Left ventricle myocardium inferior (tissue), 1 donor: ENCODE data around the gene TMEM19. TPM values are rescaled to one million over a fixed set of nuclear protein-coding genes. Genes with fewer than 3 reads are reported as not detected.

Experiments used
- DNase-seq: peaks from one replicate; pipeline ENCODE4 v3.0.0-alpha.2; 2020
- H3K27ac ChIP-seq: fragments of 200-600 bp; replicated peaks from 2 replicates; pipeline ENCODE4 v1.8.0; 2021
- H3K27me3 ChIP-seq: fragments of 200-600 bp; 2 replicates; pipeline ENCODE4 v1.8.0; 2021; ENCODE audit warnings: low read depth
- H3K36me3 ChIP-seq: fragments of 200-600 bp; 2 replicates; pipeline ENCODE4 v1.8.0; 2021
- H3K4me1 ChIP-seq: fragments of 200-600 bp; 2 replicates; pipeline ENCODE4 v1.8.0; 2021
- H3K4me3 ChIP-seq: fragments of 200-600 bp; 2 replicates; pipeline ENCODE4 v1.8.0; 2021; ENCODE audit warnings: mild to moderate bottlenecking, moderate library complexity
- H3K9me3 ChIP-seq: fragments of 200-600 bp; replicated peaks from 2 replicates; pipeline ENCODE4 v1.8.0; 2021
- intact Hi-C: fragments of 100-400 bp; cut with micrococcal nuclease; formaldehyde crosslinking; loops from one replicate; pipeline ENCODE4 v1.11.0; 2022
- total RNA-seq: library from RNA; stranded (reverse); fragmentation: NEBNext Ultra II Directional; extraction: Animal tissue kit (Norgen Biotek cat#: 25700); gene quantifications from one replicate; pipeline ENCODE4 v1.2.1, GENCODE V29; 2021
- TF ChIP-seq, protein P1 (sequence below): fragments of 200-600 bp; IDR thresholded peaks from 2 replicates; pipeline ENCODE4 v1.8.0; 2021; ENCODE audit warnings: antibody characterized with exemption, mild to moderate bottlenecking, borderline replicate concordance
- donor health status: DM: no; HTN: yes; CAD: no; lungs with severe emphysema.

The TMEM19 gene
- total RNA-seq, 1 donor from 2014 or later: 25.1 TPM

GRCh38 chr12:71649401-71649800, 36.5 kb upstream of the TMEM19 start:
- H3K27ac ChIP-seq: no peak overlapping the region
- H3K9me3 ChIP-seq: peaks cover 12% of the 10 kb centered on the region
- TF ChIP-seq, protein P1, sequence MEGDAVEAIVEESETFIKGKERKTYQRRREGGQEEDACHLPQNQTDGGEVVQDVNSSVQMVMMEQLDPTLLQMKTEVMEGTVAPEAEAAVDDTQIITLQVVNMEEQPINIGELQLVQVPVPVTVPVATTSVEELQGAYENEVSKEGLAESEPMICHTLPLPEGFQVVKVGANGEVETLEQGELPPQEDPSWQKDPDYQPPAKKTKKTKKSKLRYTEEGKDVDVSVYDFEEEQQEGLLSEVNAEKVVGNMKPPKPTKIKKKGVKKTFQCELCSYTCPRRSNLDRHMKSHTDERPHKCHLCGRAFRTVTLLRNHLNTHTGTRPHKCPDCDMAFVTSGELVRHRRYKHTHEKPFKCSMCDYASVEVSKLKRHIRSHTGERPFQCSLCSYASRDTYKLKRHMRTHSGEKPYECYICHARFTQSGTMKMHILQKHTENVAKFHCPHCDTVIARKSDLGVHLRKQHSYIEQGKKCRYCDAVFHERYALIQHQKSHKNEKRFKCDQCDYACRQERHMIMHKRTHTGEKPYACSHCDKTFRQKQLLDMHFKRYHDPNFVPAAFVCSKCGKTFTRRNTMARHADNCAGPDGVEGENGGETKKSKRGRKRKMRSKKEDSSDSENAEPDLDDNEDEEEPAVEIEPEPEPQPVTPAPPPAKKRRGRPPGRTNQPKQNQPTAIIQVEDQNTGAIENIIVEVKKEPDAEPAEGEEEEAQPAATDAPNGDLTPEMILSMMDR: no peak
- H3K27me3 ChIP-seq: no peaks in the 10 kb centered on the region
- H3K4me1 ChIP-seq: peaks cover 50% of the 10 kb centered on the region
- H3K4me3 ChIP-seq: no peak overlapping the region
- intact Hi-C loops: loop anchor here (10.0 kb wide), 1 partner anchor 105 kb away; the partner anchor contains the start of gene RAB21
- no peak for DNase-seq
- H3K36me3 ChIP-seq: peaks cover 57% of the 10 kb centered on the region

- Histone ChIP-seq H3K27ac (no peak overlapping the region), H3K27me3 (no peaks in the 10 kb centered on the region), H3K9me3 (peaks cover 12% of the 10 kb centered on the region), H3K4me3 (no peak overlapping the region), H3K36me3 (peaks cover 54% of the 10 kb centered on the region), H3K4me1 (peaks cover 64% of the 10 kb centered on the region)
- intact Hi-C loops: no loop called here
- DNase-seq: no peak
- TF ChIP-seq, protein P1: no peak
Measured at GRCh38 chr12:71652656-71653055, 33.2 kb upstream of the TMEM19 start.

DNA sequence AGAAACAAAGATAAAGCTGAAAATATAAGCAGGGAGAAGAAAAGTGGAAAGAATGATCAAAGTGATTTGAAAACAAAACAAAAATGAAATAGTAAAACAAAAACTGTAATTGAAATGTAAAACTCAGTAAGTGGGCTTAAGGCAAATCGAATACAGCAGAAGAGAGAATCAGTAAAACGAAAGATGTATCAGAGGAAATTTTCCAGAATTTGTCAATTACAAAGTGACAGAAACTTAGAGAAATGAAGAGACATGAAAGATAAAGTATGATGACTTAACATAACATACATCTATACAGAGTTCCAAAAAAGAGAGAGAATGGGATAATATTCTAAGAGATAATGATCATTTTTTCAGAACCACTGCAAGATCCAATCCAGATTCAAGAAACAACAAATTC, 32.7 kb upstream of the TMEM19 start:
- intact Hi-C loops: no loop called here
- no peak for DNase-seq
- Histone ChIP-seq H3K27ac (no peak overlapping the region), H3K27me3 (no peaks in the 10 kb centered on the region), H3K4me1 (peaks cover 60% of the 10 kb centered on the region), H3K9me3 (peaks cover 12% of the 10 kb centered on the region), H3K4me3 (no peak overlapping the region), H3K36me3 (peaks cover 57% of the 10 kb centered on the region)
- TF ChIP-seq, protein P1: no peak

GRCh38 chr12:71654200-71654599, 31.7 kb upstream of the TMEM19 start:
- Histone ChIP-seq H3K27ac (no peak overlapping the region), H3K27me3 (no peaks in the 10 kb centered on the region), H3K36me3 (peaks cover 63% of the 10 kb centered on the region), H3K4me1 (peaks cover 59% of the 10 kb centered on the region), H3K4me3 (no peak overlapping the region), H3K9me3 (peaks cover 12% of the 10 kb centered on the region)
- TF ChIP-seq, protein P1: no peak
- no peak for DNase-seq
- intact Hi-C loops: no loop called here

GRCh38 chr12:71655495-71655894, 30.4 kb upstream of the TMEM19 start:
- H3K9me3 ChIP-seq: peaks cover 12% of the 10 kb centered on the region
- no peaks in the 10 kb centered on the region for H3K27me3 ChIP-seq
- TF ChIP-seq, protein P1: no peak
- no peak overlapping the region for H3K4me3 ChIP-seq
- intact Hi-C loops: no loop called here
- no peak for DNase-seq
- no peak overlapping the region for H3K27ac ChIP-seq
- H3K36me3 ChIP-seq: peaks cover 68% of the 10 kb centered on the region
- peaks cover 60% of the 10 kb centered on the region for H3K4me1 ChIP-seq

GRCh38 chr12:71655907-71656306, 30.0 kb upstream of the TMEM19 start:
- no peak overlapping the region for H3K27ac ChIP-seq
- peaks cover 12% of the 10 kb centered on the region for H3K9me3 ChIP-seq
- H3K4me3 ChIP-seq: no peak overlapping the region
- no peaks in the 10 kb centered on the region for H3K27me3 ChIP-seq
- peaks cover 68% of the 10 kb centered on the region for H3K36me3 ChIP-seq
- H3K4me1 ChIP-seq: peaks cover 60% of the 10 kb centered on the region
- no peak for DNase-seq
- TF ChIP-seq, protein P1: no peak
- intact Hi-C loops: no loop called here
